Adrenal gland (tissue), 12 donors: ENCODE measurements around the gene SLIT3. TPM values are rescaled to one million over a fixed set of nuclear protein-coding genes. Genes with fewer than 3 reads are reported as not detected.

Source experiments
- DNase-seq, 7 donors: peaks; one replicate each; pipeline ENCODE4 v3.0.0-alpha.2; 2019 to 2020
- H3K27ac ChIP-seq, 5 donors: fragments of 200-600 bp; sonication (generic) in 4 of 5; 1 replicate in 3 of 5; 2 replicates in 2 of 5; pipeline versions ENCODE4 v1.5.1 to v1.8.0; 2016 to 2020; ENCODE audit warnings: mild to moderate bottlenecking in 1 of 5
- H3K27me3 ChIP-seq: fragments of 200-600 bp; 2 replicates; pipeline ENCODE4 v1.8.0; 2021
- H3K36me3 ChIP-seq, 2 donors: fragments of 200-600 bp; replicated peaks in 1 of 2; 1 replicate in 1 of 2; 2 replicates in 1 of 2; pipeline versions ENCODE4 v1.5.1 to v1.8.0; 2018 to 2022
- H3K4me1 ChIP-seq, 2 donors: fragments of 200-600 bp; replicated peaks in 1 of 2; 1 replicate in 1 of 2; 2 replicates in 1 of 2; pipeline versions ENCODE4 v1.5.1 to v1.8.0; 2018 to 2021
- H3K4me3 ChIP-seq, 4 donors: fragments of 200-600 bp; sonication (generic) in 3 of 4; one replicate each; pipeline ENCODE4 v1.5.1; 2016 to 2018
- H3K9me3 ChIP-seq, 3 donors: fragments of 200-600 bp; sonication (generic) in 1 of 3; replicated peaks in 1 of 3; 1 replicate in 2 of 3; 2 replicates in 1 of 3; pipeline versions ENCODE4 v1.5.1 to v1.8.0; 2016 to 2021
- CTCF ChIP-seq, 6 experiments: fragments of 450-650 bp in 4 of 6; fragments of 200-600 bp in 2 of 6; sonication (generic) in 1 of 6; IDR thresholded peaks; 1 replicate in 5 of 6; 2 replicates in 1 of 6; pipeline versions ENCODE4 v1.5.1 to v1.8.0; 2016 to 2021; ENCODE audit warnings: antibody characterized with exemption in 6 of 6, mild to moderate bottlenecking in 2 of 6, moderate library complexity in 1 of 6
- POLR2A ChIP-seq, 2 donors: fragments of 450-650 bp; IDR thresholded peaks; one replicate each; pipeline ENCODE4 v1.6.1; 2017; ENCODE audit warnings: antibody characterized with exemption in 2 of 2, mild to moderate bottlenecking in 2 of 2, moderate library complexity in 1 of 2
- WGBS, 4 donors: extraction: QIAGEN DNeasy Blood & Tissue Kit in 2 of 4; methylation state at CpG; one replicate each; pipeline versions ENCODE4 v1.1.5 to v1.1.7; 2013 to 2017; 5-methylcytosine and 5-hydroxymethylcytosine counted together
- intact Hi-C, 2 donors: fragments of 100-400 bp; cut with DNase I; formaldehyde crosslinking; loops; one replicate each; pipeline versions ENCODE4 v1.14.1 to v1.15.0; 2022 to 2023
- polyA plus RNA-seq, 3 donors: library from polyadenylated mRNA; stranded (reverse); fragments of 200-250 nt in 2 of 3; fragments of 350-450 nt in 1 of 3; fragmentation: Illumina TruSeq in 1 of 3; extraction: RNeasy Lipid Tissue Mini Kit (QIAGEN cat#74804) in 1 of 3; gene quantifications; one replicate each; pipeline ENCODE4 v1.2.3, GENCODE V29; 2013 to 2014
- total RNA-seq, 9 donors: library from RNA; depleted of rRNA in 4 of 9; stranded (reverse); fragments of >200 nt in 4 of 9; fragments of 120-200 nt in 1 of 9; fragmentation: NEBNext Ultra II Directional in 1 of 9; extraction: Animal tissue kit (Norgen Biotek cat#: 25700) in 1 of 9; gene quantifications; one replicate each; pipeline versions ENCODE4 v1.1.0 to v1.2.4, GENCODE V29; 2013 to 2023
- donor health status: healthy with polysubstance abuse.
- donor health status: Bipolar disorder and iron deficiency.
- donor health status: DM: yes; HTN: yes; CAD: no.
- donor health status: DM: no; HTN: no; CAD: no.
- donor health status: DM: no; HTN: no; CAD: no.
- donor health status: DM: yes; HTN: yes; CAD: no.

The SLIT3 gene
- total and polyA plus RNA-seq, 12 donors = 10.0 to 94.1 (median 32.8) TPM

GRCh38 chr5:169121630-169122420 is 179.1 kb downstream of the SLIT3 start:
- Histone ChIP-seq H3K27me3 (no peaks in the 10 kb centered on the region), H3K36me3 (no peaks in the 10 kb centered on the region), H3K4me1 (no peaks in the 10 kb centered on the region), H3K27ac (no peak overlapping the region), H3K4me3 (no peak overlapping the region), H3K9me3 (no peaks in the 10 kb centered on the region)
- intact Hi-C loops = no loop called here
- no peak for TF ChIP-seq POLR2A (IDR thresholded peaks at IDR 0.05)
- WGBS, 4 donors = 74 to 77% (median 75%) methylated on average over 5 of the region's 5 CpGs
- DNase-seq = no peak

- H3K9me3 ChIP-seq = no peaks in the 10 kb centered on the region
- H3K36me3 ChIP-seq = no peaks in the 10 kb centered on the region
- TF ChIP-seq CTCF (IDR thresholded peaks at IDR 0.05) = no peak
- TF ChIP-seq POLR2A (IDR thresholded peaks at IDR 0.05) = no peak
- H3K27ac ChIP-seq = no peak overlapping the region
- no peak overlapping the region for H3K4me3 ChIP-seq
- H3K4me1 ChIP-seq = peaks cover 0 to 4% of the 10 kb centered on the region in 2 donors
- intact Hi-C loops = no loop called here
- WGBS, 4 donors = 65 to 73% (median 69%) methylated on average over 6 of the region's 6 CpGs
- DNase-seq = no peak
- H3K27me3 ChIP-seq = no peaks in the 10 kb centered on the region
Observed at GRCh38 chr5:169119288-169120048, 181.5 kb downstream of the SLIT3 start.

GRCh38 chr5:169116961-169117461 is 183.9 kb downstream of the SLIT3 start:
- H3K4me1 ChIP-seq = peaks cover 0 to 4% of the 10 kb centered on the region in 2 donors
- intact Hi-C loops = no loop called here
- no peak overlapping the region for H3K4me3 ChIP-seq
- H3K36me3 ChIP-seq = no peaks in the 10 kb centered on the region
- TF ChIP-seq POLR2A (IDR thresholded peaks at IDR 0.05) (no peak), CTCF (IDR thresholded peaks at IDR 0.05) (no peak)
- H3K9me3 ChIP-seq = no peaks in the 10 kb centered on the region
- 67 to 82% (median 74%) methylated on average over 6 of the region's 6 CpGs for WGBS, 4 donors
- no peaks in the 10 kb centered on the region for H3K27me3 ChIP-seq
- no peak for DNase-seq
- peak overlapping the region in 1 of 5 donors; percentile 41 for H3K27ac ChIP-seq

DNA sequence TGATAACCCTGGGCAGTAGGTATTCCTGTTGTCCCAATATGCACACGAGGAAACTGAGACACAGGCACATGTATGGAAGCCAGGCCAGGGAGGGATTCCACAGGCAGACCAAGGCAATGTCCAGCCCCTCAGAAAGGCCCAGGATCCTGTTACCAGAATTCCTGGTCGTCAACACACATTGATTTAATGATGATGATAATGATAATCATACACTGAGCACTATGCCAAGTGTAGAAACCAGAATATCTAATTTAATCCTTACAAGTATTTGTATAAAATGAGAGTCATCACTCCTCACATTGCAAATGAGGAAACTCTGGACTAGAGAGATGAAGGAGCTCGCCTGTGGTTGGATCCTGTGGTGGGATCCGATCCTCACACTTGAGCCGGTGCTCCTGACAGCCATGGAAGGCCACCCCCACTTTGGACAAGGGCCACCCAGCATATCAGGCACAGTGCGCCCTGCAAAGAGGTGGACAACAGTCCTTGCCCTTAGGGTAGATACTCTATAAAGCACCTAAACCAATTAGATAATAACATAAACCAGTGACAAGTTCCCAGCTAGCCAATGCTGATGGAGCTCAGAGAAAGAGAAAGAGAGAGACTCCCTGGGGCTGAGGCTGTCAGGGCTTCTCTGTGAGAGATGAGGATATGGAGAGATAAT is 185.3 kb downstream of the SLIT3 start:
- peak overlapping the region in 1 of 5 donors; percentile 5 for H3K27ac ChIP-seq
- TF ChIP-seq POLR2A (IDR thresholded peaks at IDR 0.05) (no peak), CTCF (IDR thresholded peaks at IDR 0.05) (no peak)
- DNase-seq = peak in 1 of 7 donors; percentile 79
- no peak overlapping the region for H3K4me3 ChIP-seq
- 80 to 87% (median 83%) methylated on average over 6 of the region's 6 CpGs for WGBS, 4 donors
- intact Hi-C loops = no loop called here
- H3K9me3 ChIP-seq = no peaks in the 10 kb centered on the region
- no peaks in the 10 kb centered on the region for H3K36me3 ChIP-seq
- H3K4me1 ChIP-seq = peaks cover 0 to 4% of the 10 kb centered on the region in 2 donors
- no peaks in the 10 kb centered on the region for H3K27me3 ChIP-seq
